Activated naive CD4-positive, alpha-beta T cell treated with anti-CD3 and anti-CD28 coated beads, Interleukin-2, amount 10 ng/mL, durations not matched to agents 7 days and 5 days (primary cell): ENCODE results near the gene CLEC16A.

Source experiments
- CTCF ChIA-PET: fragments of 350-600 bp; sonication (Branson Sonifier 250); formaldehyde crosslinking; loops from one replicate; lab custom pipeline; 2021; ENCODE audit warnings: antibody characterized with exemption; lab: Charles Lee
- DNase-seq: peaks from one replicate; pipeline ENCODE4 v3.0.0-alpha.2; 2020
- H3K27ac Mint-ChIP-seq: one replicate; pipeline ENCODE4 v1.8.0; 2021; ENCODE audit warnings: mild to moderate bottlenecking, moderate library complexity, mixed read lengths
- H3K27me3 Mint-ChIP-seq: one replicate; pipeline ENCODE4 v1.8.0; 2021; ENCODE audit warnings: mild to moderate bottlenecking, mixed read lengths
- H3K36me3 Mint-ChIP-seq: one replicate; pipeline ENCODE4 v1.8.0; 2021; ENCODE audit warnings: mixed read lengths
- H3K4me1 Mint-ChIP-seq: one replicate; pipeline ENCODE4 v1.8.0; 2021; ENCODE audit warnings: mixed read lengths
- H3K4me3 Mint-ChIP-seq: one replicate; pipeline ENCODE4 v1.8.0; 2021; ENCODE audit warnings: mild to moderate bottlenecking, moderate library complexity, mixed read lengths
- H3K9me3 Mint-ChIP-seq: one replicate; pipeline ENCODE4 v1.8.0; 2021; ENCODE audit warnings: mixed read lengths

Gene CLEC16A

GRCh38 chr16:10944249-10945064 lies at the start of gene CLEC16A:
Gene CLEC16A, plus strand, starts transcription at chr16:10944564. Its CDS starts 154 bp downstream, at chr16:10944718.
- CTCF ChIA-PET = interaction anchor here (1.2 to 1.4 kb wide), 5 partner anchors 10 to 36 kb away, joined by 3 to 5 read pairs (median 4); no protein-coding TSS in a partner anchor

GRCh38 chr16:10895053-10895946 lies 49.1 kb upstream of the CLEC16A start:
- Mint-ChIP-seq H3K27ac (no peak overlapping the region), H3K27me3 (peaks cover 9% of the 10 kb centered on the region), H3K4me1 (peaks cover 12% of the 10 kb centered on the region), H3K36me3 (peaks cover 36% of the 10 kb centered on the region), H3K4me3 (no peak overlapping the region), H3K9me3 (no peaks in the 10 kb centered on the region)
- CTCF ChIA-PET = no interaction called here
- DNase-seq = peak; percentile 69

More at GRCh38 chr16:10944249-10945064, at the start of gene CLEC16A:
- Mint-ChIP-seq H3K9me3 (no peaks in the 10 kb centered on the region), H3K36me3 (peaks cover 12% of the 10 kb centered on the region), H3K4me3 (peak within 1 kb of the TSS; percentile 88), H3K4me1 (peaks cover 75% of the 10 kb centered on the region), H3K27me3 (peaks cover 3% of the 10 kb centered on the region), H3K27ac (peak within 1 kb of the TSS; percentile 81)
- DNase-seq = peak; percentile 97

GRCh38 chr16:10896165-10896564 lies 48.2 kb upstream of the CLEC16A start:
- peaks cover 41% of the 10 kb centered on the region for H3K36me3 Mint-ChIP-seq
- H3K4me1 Mint-ChIP-seq = peaks cover 8% of the 10 kb centered on the region
- H3K9me3 Mint-ChIP-seq = no peaks in the 10 kb centered on the region
- no peak overlapping the region for H3K4me3 Mint-ChIP-seq
- no peak for DNase-seq
- H3K27me3 Mint-ChIP-seq = peaks cover 9% of the 10 kb centered on the region
- no peak overlapping the region for H3K27ac Mint-ChIP-seq
- CTCF ChIA-PET = interaction anchor here (0.5 kb wide), 1 partner anchor 185 kb away, joined by 3 read pairs; no protein-coding TSS in a partner anchor

GRCh38 chr16:10896723-10897122 lies 47.6 kb upstream of the CLEC16A start:
- no peak for DNase-seq
- H3K9me3 Mint-ChIP-seq = no peaks in the 10 kb centered on the region
- peaks cover 5% of the 10 kb centered on the region for H3K27me3 Mint-ChIP-seq
- CTCF ChIA-PET = no interaction called here
- peaks cover 4% of the 10 kb centered on the region for H3K4me1 Mint-ChIP-seq
- H3K36me3 Mint-ChIP-seq = peaks cover 41% of the 10 kb centered on the region
- no peak overlapping the region for H3K4me3 Mint-ChIP-seq
- H3K27ac Mint-ChIP-seq = no peak overlapping the region

- DNase-seq = no peak
- H3K36me3 Mint-ChIP-seq = peaks cover 41% of the 10 kb centered on the region
- CTCF ChIA-PET = no interaction called here
- H3K27me3 Mint-ChIP-seq = peaks cover 3% of the 10 kb centered on the region
- peaks cover 2% of the 10 kb centered on the region for H3K4me1 Mint-ChIP-seq
- H3K27ac Mint-ChIP-seq = no peak overlapping the region
- H3K4me3 Mint-ChIP-seq = no peak overlapping the region
- no peaks in the 10 kb centered on the region for H3K9me3 Mint-ChIP-seq
These were observed 47.2 kb upstream of the CLEC16A start for GRCh38 chr16:10897134-10897533.

GRCh38 chr16:10902999-10903398 lies 41.4 kb upstream of the CLEC16A start:
- no peak overlapping the region for H3K4me3 Mint-ChIP-seq
- H3K36me3 Mint-ChIP-seq = peaks cover 48% of the 10 kb centered on the region
- H3K27ac Mint-ChIP-seq = no peak overlapping the region
- no peaks in the 10 kb centered on the region for H3K27me3 Mint-ChIP-seq
- DNase-seq = no peak
- no peaks in the 10 kb centered on the region for H3K4me1 Mint-ChIP-seq
- peaks cover 7% of the 10 kb centered on the region for H3K9me3 Mint-ChIP-seq
- CTCF ChIA-PET = no interaction called here

GRCh38 chr16:10906482-10906881 lies 37.9 kb upstream of the CLEC16A start:
- Mint-ChIP-seq H3K4me1 (no peaks in the 10 kb centered on the region), H3K36me3 (peaks cover 35% of the 10 kb centered on the region), H3K9me3 (peaks cover 7% of the 10 kb centered on the region), H3K4me3 (no peak overlapping the region), H3K27ac (no peak overlapping the region), H3K27me3 (peaks cover 5% of the 10 kb centered on the region)
- CTCF ChIA-PET = no interaction called here
- DNase-seq = no peak

GRCh38 chr16:10906914-10907756 lies 37.2 kb upstream of the CLEC16A start:
- Mint-ChIP-seq H3K9me3 (peaks cover 7% of the 10 kb centered on the region), H3K27me3 (peaks cover 5% of the 10 kb centered on the region), H3K27ac (no peak overlapping the region), H3K36me3 (peaks cover 35% of the 10 kb centered on the region), H3K4me1 (no peaks in the 10 kb centered on the region), H3K4me3 (no peak overlapping the region)
- CTCF ChIA-PET = interaction anchor here (1.5 kb wide), 1 partner anchor 12 kb away, joined by 5 read pairs; no protein-coding TSS in a partner anchor
- no peak for DNase-seq

- H3K9me3 Mint-ChIP-seq = peaks cover 6% of the 10 kb centered on the region
- no peak for DNase-seq
- CTCF ChIA-PET = interaction anchor here (1.5 kb wide), 1 partner anchor 11 kb away, joined by 5 read pairs; no protein-coding TSS in a partner anchor
- no peaks in the 10 kb centered on the region for H3K4me1 Mint-ChIP-seq
- H3K27me3 Mint-ChIP-seq = peaks cover 5% of the 10 kb centered on the region
- H3K36me3 Mint-ChIP-seq = peaks cover 30% of the 10 kb centered on the region
- H3K4me3 Mint-ChIP-seq = no peak overlapping the region
- H3K27ac Mint-ChIP-seq = no peak overlapping the region
These were observed 36.7 kb upstream of the CLEC16A start for GRCh38 chr16:10907757-10908045.

- Mint-ChIP-seq H3K27me3 (peaks cover 8% of the 10 kb centered on the region), H3K27ac (no peak overlapping the region), H3K9me3 (no peaks in the 10 kb centered on the region), H3K4me3 (no peak overlapping the region), H3K36me3 (peaks cover 13% of the 10 kb centered on the region), H3K4me1 (no peaks in the 10 kb centered on the region)
- CTCF ChIA-PET = no interaction called here
- no peak for DNase-seq
These were observed 33.1 kb upstream of the CLEC16A start for GRCh38 chr16:10911267-10911666.

GRCh38 chr16:10916534-10916933 lies 27.8 kb upstream of the CLEC16A start:
- H3K9me3 Mint-ChIP-seq = no peaks in the 10 kb centered on the region
- no peak overlapping the region for H3K4me3 Mint-ChIP-seq
- no peak for DNase-seq
- H3K4me1 Mint-ChIP-seq = peaks cover 4% of the 10 kb centered on the region
- peaks cover 3% of the 10 kb centered on the region for H3K27me3 Mint-ChIP-seq
- CTCF ChIA-PET = interaction anchor here (1.2 to 3.9 kb wide), 2 partner anchors 14 to 403 kb away, joined by 3 to 33 read pairs; no protein-coding TSS in a partner anchor
- peaks cover 16% of the 10 kb centered on the region for H3K36me3 Mint-ChIP-seq
- no peak overlapping the region for H3K27ac Mint-ChIP-seq

- Mint-ChIP-seq H3K9me3 (no peaks in the 10 kb centered on the region), H3K36me3 (peaks cover 18% of the 10 kb centered on the region), H3K27ac (no peak overlapping the region), H3K27me3 (no peaks in the 10 kb centered on the region), H3K4me3 (no peak overlapping the region), H3K4me1 (peaks cover 4% of the 10 kb centered on the region)
- peak; percentile 90 for DNase-seq
- CTCF ChIA-PET = interaction anchor here (0.7 to 3.9 kb wide), 26 partner anchors 9 to 405 kb away, joined by 3 to 33 read pairs (median 5); partner anchors contain the start of genes CIITA and NUBP1
These were observed 25.9 kb upstream of the CLEC16A start for GRCh38 chr16:10918294-10919002.

GRCh38 chr16:10919003-10919351 lies 25.4 kb upstream of the CLEC16A start:
- Mint-ChIP-seq H3K4me3 (no peak overlapping the region), H3K4me1 (peaks cover 4% of the 10 kb centered on the region), H3K27me3 (no peaks in the 10 kb centered on the region), H3K36me3 (peaks cover 18% of the 10 kb centered on the region), H3K27ac (no peak overlapping the region), H3K9me3 (no peaks in the 10 kb centered on the region)
- DNase-seq = no peak
- CTCF ChIA-PET = interaction anchor here (0.7 to 3.9 kb wide), 23 partner anchors 9 to 405 kb away, joined by 3 to 33 read pairs (median 4); partner anchors contain the start of genes CIITA and NUBP1
